ENCODE data around the gene MLLT6.

GRCh38 chr17:38749223-38750043, 44.4 kb downstream of the MLLT6 start:
- TF ChIP-seq CTCF (IDR thresholded peaks at IDR 0.05; ENCODE audit: insufficient read depth, low read depth, low read length), result no peak
- no peak for TF ChIP-seq EZH2 (IDR thresholded peaks at IDR 0.05; ENCODE audit: insufficient read depth, low read length)

Data from astrocyte (in vitro differentiated cells and primary cell).